Activated naive CD8-positive, alpha-beta T cell (primary cell): Measurements from ENCODE around the gene HAPSTR1.
"Not testable (repeated sequence)": the region's sequence is repeated elsewhere in the genome, so short reads cannot be mapped to it uniquely, and the experiment has no call there.

ENCODE experiments used
- H3K27ac Mint-ChIP-seq: one replicate; pipeline ENCODE4 v1.8.0; 2021; ENCODE audit warnings: mixed read lengths
- H3K27me3 Mint-ChIP-seq: one replicate; pipeline ENCODE4 v1.8.0; 2021; ENCODE audit warnings: mixed read lengths
- H3K36me3 Mint-ChIP-seq: one replicate; pipeline ENCODE4 v1.8.0; 2021; ENCODE audit warnings: mixed read lengths
- H3K4me1 Mint-ChIP-seq: one replicate; pipeline ENCODE4 v1.8.0; 2021; ENCODE audit warnings: low read depth, mixed read lengths
- H3K4me3 Mint-ChIP-seq: one replicate; pipeline ENCODE4 v1.8.0; 2021; ENCODE audit warnings: mild to moderate bottlenecking, mixed read lengths
- H3K9me3 Mint-ChIP-seq: one replicate; pipeline ENCODE4 v1.8.0; 2021; ENCODE audit warnings: low read depth, mixed read lengths

Gene HAPSTR1

DNA sequence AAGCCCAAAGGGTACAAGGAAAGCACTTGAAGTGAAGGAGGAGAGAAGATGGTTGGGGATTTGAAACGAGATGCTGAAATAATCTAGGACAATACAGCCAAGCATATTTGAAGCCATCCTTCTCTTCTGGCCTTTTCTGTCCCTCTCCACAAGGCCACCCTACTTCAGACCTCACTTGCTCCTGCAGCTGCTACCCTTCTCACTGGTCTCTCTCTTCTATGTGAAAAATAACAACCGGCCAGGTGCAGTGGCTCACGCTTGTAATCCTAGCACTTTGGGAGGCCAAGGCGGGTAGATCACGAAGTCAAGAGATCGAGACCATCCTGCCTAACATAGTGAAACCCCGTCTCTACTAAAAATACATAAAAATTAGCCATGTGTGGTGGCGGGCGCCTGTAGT lies 33.2 kb upstream of the HAPSTR1 start:
- no peak overlapping the region for H3K4me3 Mint-ChIP-seq
- H3K4me1 Mint-ChIP-seq = peaks cover 7% of the 10 kb centered on the region
- H3K27ac Mint-ChIP-seq = no peak overlapping the region
- no peaks in the 10 kb centered on the region for H3K36me3 Mint-ChIP-seq
- H3K27me3 Mint-ChIP-seq = no peaks in the 10 kb centered on the region
- H3K9me3 Mint-ChIP-seq = no peaks in the 10 kb centered on the region

DNA sequence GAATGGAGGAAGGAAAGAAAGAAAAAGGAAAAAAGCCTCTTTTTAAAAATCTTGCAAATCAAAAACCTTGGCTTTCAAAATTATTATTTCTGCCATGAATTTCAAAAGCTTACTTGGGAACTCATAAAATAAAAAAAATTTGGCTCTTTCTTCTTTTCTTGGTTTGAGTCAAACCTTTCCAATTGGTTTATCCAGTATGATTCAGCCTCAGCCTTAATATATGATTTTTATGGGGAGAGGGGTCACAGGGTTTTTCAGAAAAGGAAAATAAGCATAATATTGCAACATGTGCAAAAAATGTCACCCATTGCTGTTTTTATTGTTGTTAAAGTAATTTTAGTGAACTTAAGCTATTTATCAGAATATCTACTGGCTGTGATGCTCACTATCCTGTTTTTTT lies 31.2 kb upstream of the HAPSTR1 start:
- no peak overlapping the region for H3K4me3 Mint-ChIP-seq
- no peaks in the 10 kb centered on the region for H3K27me3 Mint-ChIP-seq
- no peak overlapping the region for H3K27ac Mint-ChIP-seq
- no peaks in the 10 kb centered on the region for H3K36me3 Mint-ChIP-seq
- no peaks in the 10 kb centered on the region for H3K9me3 Mint-ChIP-seq
- peaks cover 7% of the 10 kb centered on the region for H3K4me1 Mint-ChIP-seq

DNA sequence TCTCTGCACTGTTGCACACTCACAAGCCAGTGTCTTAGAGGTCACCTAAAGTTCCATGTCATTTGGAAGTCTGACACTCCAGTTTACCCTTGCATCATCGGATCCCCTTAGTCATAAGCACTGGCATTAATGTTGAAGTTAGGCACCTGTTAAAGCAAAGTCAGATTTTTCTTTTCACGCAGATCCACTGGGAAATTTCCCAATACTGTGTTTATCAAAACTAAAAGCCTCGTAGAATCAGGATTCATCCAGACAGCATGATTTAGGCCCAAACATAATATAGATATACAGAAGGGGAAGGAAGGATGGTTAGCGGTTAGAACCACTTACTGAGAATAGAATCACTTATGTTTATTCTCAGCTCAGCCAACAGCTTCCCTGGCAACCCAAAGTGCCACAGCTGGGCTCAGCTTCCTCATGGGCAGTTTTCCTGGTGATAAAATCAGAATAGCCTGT lies 30.1 kb upstream of the HAPSTR1 start:
- Mint-ChIP-seq H3K9me3 (no peaks in the 10 kb centered on the region), H3K4me3 (no peak overlapping the region), H3K4me1 (peaks cover 7% of the 10 kb centered on the region), H3K27ac (no peak overlapping the region), H3K36me3 (no peaks in the 10 kb centered on the region), H3K27me3 (no peaks in the 10 kb centered on the region)

DNA sequence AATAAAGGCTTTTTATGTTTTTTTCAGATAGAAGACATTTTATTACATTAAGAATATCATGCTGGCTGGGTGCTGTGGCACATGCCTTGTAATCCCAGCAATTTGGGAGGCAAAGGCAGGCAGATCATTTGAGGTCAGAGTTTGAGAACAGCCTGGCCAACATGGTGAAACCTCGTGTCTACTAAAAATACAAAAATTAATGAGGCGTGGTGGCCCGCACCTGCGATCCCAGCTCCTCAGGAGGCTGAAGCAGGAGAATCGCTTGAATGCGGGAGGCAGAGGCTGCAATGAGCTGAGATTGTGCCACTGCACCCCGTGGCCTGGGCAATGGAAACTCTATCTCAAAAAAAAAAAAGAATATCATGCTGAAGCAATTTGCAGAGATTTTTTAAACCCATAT lies 29.1 kb upstream of the HAPSTR1 start:
- Mint-ChIP-seq H3K4me1 (peaks cover 7% of the 10 kb centered on the region), H3K9me3 (no peaks in the 10 kb centered on the region), H3K36me3 (no peaks in the 10 kb centered on the region), H3K27me3 (no peaks in the 10 kb centered on the region), H3K4me3 (no peak overlapping the region), H3K27ac (no peak overlapping the region)

DNA sequence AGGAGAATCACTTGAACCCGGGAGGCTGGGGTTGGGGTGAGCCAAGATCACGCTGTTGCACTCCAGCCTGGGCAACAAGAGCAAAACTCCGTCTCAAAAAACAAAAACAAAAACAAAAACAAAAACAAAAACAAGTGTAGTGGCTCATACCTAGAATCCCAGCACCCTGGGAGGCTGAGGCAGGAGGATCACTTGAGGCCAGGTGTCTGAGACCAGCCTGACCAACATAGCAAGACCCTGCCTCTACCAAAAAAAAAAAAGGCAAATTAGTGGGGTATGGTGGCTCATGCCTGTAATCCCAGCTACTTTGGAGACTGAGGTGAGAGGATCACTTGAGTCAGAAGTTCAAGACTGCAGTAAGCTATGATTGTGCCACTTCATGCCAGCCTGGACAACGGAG lies 26.4 kb upstream of the HAPSTR1 start:
- Mint-ChIP-seq H3K27ac (no peak overlapping the region), H3K9me3 (no peaks in the 10 kb centered on the region), H3K4me3 (no peak overlapping the region), H3K27me3 (no peaks in the 10 kb centered on the region), H3K36me3 (peaks cover 3% of the 10 kb centered on the region), H3K4me1 (peaks cover 18% of the 10 kb centered on the region)

DNA sequence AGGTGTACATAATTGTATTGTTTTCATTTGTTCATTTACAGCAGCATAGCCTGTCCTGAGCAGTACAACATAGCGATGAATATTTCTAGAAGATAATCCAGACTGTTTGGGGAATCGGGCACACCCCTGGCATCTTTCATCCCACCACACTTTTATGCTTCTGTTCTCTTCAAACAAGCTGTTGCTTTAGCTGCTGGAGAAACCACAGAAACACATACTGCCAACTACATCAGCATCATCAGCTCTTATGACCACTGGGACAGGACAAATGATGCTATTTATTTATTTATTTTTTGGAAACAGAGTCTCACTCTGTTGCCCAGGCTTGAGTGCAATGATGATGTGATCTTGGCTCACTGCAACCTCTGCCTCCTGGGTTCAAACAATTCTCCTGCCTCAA lies 22.6 kb upstream of the HAPSTR1 start:
- H3K27me3 Mint-ChIP-seq = no peaks in the 10 kb centered on the region
- H3K4me3 Mint-ChIP-seq = no peak overlapping the region
- no peaks in the 10 kb centered on the region for H3K9me3 Mint-ChIP-seq
- H3K36me3 Mint-ChIP-seq = peaks cover 3% of the 10 kb centered on the region
- peak overlapping the region; percentile 91 for H3K27ac Mint-ChIP-seq
- peaks cover 23% of the 10 kb centered on the region for H3K4me1 Mint-ChIP-seq

DNA sequence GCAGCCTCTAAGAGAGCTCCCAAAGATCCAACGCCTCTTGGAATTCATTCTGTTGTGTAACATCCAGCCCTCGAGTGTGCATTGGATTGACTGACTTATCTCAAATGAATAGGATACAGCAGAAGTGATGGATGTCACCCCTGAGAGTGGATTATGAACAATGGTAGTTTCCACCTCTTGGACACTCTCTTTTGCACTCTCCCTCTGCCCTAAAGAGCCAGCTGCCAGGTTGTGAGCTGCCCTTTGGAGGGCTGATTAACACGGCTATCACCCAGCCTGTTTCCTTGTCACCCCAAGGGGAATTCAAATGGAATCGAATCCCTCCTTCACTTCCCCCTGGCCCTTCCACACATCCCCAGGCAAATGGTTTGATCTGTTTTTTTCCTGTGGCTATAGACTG lies 21.2 kb upstream of the HAPSTR1 start:
- Mint-ChIP-seq H3K27me3 (no peaks in the 10 kb centered on the region), H3K36me3 (peaks cover 3% of the 10 kb centered on the region), H3K4me1 (peaks cover 23% of the 10 kb centered on the region), H3K27ac (no peak overlapping the region), H3K9me3 (no peaks in the 10 kb centered on the region), H3K4me3 (no peak overlapping the region)

DNA sequence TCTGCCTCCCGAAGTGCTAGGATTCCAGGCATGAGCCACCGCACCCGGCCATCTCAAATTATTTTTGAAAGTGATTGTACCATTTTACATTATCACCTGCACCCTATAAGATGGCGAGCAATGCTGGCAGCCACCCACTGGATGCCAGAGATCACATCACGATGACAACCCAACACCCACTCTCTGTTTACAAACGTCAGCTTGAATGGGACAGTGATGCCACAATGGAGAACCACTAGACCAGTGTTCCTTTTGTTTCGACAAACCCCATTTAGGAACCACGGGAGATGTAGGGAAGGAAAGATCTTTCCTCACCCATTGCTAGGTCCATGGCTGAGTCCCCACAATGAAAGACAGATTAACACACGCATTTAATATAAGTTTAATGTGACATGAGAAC lies 20.1 kb upstream of the HAPSTR1 start:
- Mint-ChIP-seq H3K36me3 (peaks cover 3% of the 10 kb centered on the region), H3K4me1 (peaks cover 25% of the 10 kb centered on the region), H3K27me3 (no peaks in the 10 kb centered on the region), H3K9me3 (no peaks in the 10 kb centered on the region), H3K4me3 (no peak overlapping the region), H3K27ac (peak overlapping the region; percentile 34)

DNA sequence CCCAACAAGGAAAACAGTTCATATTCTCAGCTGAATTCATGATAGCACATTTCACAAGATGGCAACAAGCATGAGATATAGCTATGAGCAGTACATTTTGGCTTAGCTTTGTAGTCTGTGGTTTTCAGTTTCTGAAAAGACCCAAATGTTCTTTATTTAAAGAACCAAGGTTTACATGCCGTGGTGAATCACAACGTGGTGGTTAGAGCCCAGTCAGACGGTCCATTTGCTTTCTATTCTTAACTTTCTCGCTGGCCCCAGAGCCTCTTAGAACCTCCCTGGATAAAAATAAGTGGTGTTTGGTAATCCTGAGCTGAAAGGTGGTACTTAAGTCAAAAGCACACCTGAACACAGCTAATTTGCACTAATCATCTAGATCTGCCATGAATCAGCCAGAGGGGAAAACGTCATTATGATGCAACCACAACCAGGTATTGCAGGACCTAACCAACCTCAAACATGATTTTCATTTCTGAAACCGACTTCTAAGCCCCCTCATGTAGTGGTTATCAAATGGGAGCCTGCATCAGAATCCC lies 18.6 kb upstream of the HAPSTR1 start:
- H3K4me1 Mint-ChIP-seq = peaks cover 36% of the 10 kb centered on the region
- H3K4me3 Mint-ChIP-seq = peak overlapping the region; percentile 33
- no peaks in the 10 kb centered on the region for H3K27me3 Mint-ChIP-seq
- H3K9me3 Mint-ChIP-seq = no peaks in the 10 kb centered on the region
- H3K27ac Mint-ChIP-seq = peak overlapping the region; percentile 95
- H3K36me3 Mint-ChIP-seq = peaks cover 3% of the 10 kb centered on the region

DNA sequence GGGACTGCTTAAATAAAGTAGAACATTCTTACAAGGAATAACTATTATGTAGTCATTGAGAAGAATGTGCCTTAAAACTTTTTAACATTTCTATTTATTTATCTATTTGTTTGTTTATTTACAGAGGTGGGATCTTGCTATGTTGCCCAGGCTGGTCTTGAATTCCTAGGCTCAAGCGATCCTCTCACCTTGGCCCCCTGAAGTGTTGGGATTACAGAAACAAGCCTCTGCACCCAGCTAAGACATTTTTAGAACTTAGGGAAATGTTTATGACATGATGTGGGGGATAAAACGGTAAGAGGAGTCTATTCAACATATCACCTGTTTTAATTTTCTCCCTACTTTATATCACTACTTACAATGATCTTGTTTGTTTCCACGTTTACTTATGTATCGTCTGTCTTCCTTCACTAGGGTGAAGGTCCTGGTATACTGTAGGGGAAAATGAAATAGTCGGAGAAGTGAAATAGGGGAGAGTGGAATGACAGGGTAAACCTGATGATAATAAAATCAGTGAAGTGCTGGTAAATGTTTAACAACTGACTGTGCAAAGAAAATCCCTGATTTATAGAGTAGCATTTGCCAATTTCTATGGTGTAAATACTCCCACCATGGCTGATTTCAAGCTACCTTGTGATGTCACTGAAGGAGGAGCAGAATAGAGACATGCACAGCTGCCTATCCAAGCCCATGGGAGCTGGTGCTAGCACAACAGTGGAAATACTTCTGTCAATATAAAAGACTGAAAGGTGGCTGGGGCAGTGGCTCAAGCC lies 16.0 kb upstream of the HAPSTR1 start:
- H3K27ac Mint-ChIP-seq = no peak overlapping the region
- peaks cover 8% of the 10 kb centered on the region for H3K9me3 Mint-ChIP-seq
- no peaks in the 10 kb centered on the region for H3K27me3 Mint-ChIP-seq
- H3K4me1 Mint-ChIP-seq = peaks cover 36% of the 10 kb centered on the region
- H3K4me3 Mint-ChIP-seq = no peak overlapping the region
- H3K36me3 Mint-ChIP-seq = peaks cover 3% of the 10 kb centered on the region

DNA sequence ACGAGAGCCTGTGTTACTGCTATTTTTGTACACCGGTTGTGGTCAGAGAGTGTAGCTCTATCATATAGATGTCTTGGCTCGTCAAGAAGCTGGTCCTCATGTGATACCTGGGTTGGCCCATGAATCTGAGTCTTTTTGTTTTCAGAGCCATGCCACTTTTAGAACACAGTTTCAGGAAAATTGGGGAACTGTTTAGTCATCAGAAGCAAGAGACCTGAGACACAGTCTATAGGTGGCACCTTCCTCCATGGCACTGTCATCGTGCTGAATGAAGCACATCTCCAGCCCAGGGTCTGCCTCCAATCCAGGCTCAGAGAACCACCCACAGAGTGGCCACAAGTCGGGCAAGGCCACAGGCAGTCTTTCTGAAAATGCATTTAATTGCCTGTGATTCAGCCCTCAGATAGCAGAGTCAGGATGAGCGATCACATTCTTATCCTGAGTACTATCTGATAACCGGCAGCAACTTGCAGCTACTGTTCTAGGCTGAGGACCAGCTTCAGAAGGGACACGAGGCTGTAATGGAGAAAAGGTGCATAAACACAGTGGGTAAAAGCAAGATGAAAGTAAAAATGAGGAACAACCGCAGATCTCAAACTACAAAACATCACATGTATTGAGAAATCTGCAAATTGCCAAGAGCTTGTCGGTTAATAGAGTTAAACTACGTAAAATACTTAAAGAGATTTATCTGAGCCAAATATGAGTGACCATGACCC lies 14.2 kb upstream of the HAPSTR1 start:
- no peaks in the 10 kb centered on the region for H3K27me3 Mint-ChIP-seq
- peaks cover 3% of the 10 kb centered on the region for H3K36me3 Mint-ChIP-seq
- H3K9me3 Mint-ChIP-seq = peaks cover 8% of the 10 kb centered on the region
- peak overlapping the region; percentile 97 for H3K27ac Mint-ChIP-seq
- H3K4me1 Mint-ChIP-seq = peaks cover 37% of the 10 kb centered on the region
- H3K4me3 Mint-ChIP-seq = peak overlapping the region; percentile 8

DNA sequence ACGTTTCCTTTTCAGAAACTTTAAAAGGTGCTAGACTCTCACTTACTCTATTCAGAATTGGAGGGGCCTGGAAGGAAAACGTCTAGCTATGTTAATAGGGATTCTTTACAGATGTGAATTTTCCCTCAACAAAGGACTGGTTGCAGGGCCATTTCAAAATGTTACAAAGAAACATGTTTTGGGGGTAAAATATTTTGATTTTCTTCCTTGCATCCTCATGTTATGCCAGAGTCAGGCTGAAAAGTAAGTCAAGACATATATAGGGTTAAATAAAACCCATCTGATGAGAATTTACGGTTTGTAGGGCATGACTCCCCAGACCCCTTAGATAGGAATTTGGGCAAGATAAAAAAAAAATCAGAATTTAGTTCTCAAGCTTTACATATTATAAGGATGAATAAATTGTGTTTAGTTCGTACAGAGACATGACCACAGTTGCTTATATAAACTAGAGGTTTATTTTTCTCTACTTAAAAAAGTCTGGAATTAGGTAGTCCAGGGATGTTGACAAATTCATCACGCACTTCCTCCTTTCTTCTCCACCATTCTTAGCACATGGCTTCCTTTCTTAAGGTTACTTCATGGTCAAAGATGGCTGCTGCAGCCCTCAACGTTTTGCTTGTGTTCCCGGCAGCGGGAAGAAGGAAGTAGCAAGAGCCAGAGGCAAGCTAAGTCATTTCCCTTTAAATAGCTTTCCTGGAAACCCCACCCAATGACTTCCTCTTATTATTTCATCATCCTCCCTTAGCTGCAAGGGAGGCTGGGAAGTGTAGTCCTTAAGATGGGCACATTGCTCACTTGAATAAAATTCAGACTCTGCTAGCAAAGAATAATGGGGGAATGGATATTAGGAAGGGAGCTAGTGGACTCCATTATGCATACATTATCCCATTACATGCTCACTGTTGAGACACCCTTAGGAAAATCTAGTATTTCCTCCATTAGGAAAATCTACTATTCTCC lies 12.7 kb upstream of the HAPSTR1 start:
- H3K4me1 Mint-ChIP-seq = peaks cover 27% of the 10 kb centered on the region
- H3K9me3 Mint-ChIP-seq, H3K36me3 Mint-ChIP-seq, H3K27me3 Mint-ChIP-seq: not testable (repeated sequence)
- H3K4me3 Mint-ChIP-seq = peak overlapping the region; percentile 30
- H3K27ac Mint-ChIP-seq = peak overlapping the region; percentile 97

DNA sequence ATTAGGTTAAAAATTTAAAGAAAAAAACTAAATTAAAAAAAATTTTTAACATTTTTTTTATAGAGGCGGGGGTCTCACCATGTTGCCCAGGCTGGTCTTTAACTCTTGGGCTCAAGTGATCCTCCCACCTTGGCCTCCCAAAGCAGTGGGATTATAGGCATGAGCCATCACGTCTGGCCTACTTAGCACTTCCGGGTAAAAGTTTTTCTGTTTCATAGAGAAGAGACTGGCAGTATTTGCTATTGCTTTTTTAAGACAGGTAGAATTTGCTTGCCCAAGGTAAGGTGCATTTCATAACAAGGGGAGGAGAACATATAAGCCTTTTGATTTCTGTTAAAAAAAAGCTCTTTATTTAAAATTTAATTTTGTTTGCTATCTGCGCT lies 12.0 kb upstream of the HAPSTR1 start:
- H3K4me3 Mint-ChIP-seq = no peak overlapping the region
- no peak overlapping the region for H3K27ac Mint-ChIP-seq
- peaks cover 3% of the 10 kb centered on the region for H3K36me3 Mint-ChIP-seq
- H3K4me1 Mint-ChIP-seq = peaks cover 27% of the 10 kb centered on the region
- H3K9me3 Mint-ChIP-seq = peaks cover 8% of the 10 kb centered on the region
- no peaks in the 10 kb centered on the region for H3K27me3 Mint-ChIP-seq

DNA sequence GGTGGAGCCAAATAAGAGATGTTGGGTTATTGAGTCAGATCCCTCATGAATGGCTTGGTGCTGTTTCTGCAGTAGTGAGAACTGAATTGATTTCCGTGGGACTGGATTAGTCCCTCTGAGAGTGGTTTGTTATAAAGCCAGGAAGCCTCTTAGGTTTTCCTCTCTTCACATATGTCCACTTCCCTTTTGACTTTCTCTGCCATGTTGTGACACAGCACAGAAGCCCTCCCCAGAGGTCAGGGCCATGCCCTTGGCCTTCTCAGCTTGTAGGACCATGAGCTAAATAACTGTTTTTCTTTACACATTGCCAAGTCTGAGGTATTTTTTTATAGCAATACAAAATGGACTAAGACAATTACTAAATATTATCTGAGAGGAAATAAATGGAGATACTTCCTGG lies 10.3 kb upstream of the HAPSTR1 start:
- Mint-ChIP-seq H3K4me1 (peaks cover 27% of the 10 kb centered on the region), H3K9me3 (peaks cover 8% of the 10 kb centered on the region), H3K27ac (peak overlapping the region; percentile 72)

More for the DNA sequence above, 10.3 kb upstream of the HAPSTR1 start:
- Mint-ChIP-seq H3K27me3 (no peaks in the 10 kb centered on the region), H3K4me3 (no peak overlapping the region), H3K36me3 (peaks cover 3% of the 10 kb centered on the region)
